ENCODE results near the gene CENPS.

DNA sequence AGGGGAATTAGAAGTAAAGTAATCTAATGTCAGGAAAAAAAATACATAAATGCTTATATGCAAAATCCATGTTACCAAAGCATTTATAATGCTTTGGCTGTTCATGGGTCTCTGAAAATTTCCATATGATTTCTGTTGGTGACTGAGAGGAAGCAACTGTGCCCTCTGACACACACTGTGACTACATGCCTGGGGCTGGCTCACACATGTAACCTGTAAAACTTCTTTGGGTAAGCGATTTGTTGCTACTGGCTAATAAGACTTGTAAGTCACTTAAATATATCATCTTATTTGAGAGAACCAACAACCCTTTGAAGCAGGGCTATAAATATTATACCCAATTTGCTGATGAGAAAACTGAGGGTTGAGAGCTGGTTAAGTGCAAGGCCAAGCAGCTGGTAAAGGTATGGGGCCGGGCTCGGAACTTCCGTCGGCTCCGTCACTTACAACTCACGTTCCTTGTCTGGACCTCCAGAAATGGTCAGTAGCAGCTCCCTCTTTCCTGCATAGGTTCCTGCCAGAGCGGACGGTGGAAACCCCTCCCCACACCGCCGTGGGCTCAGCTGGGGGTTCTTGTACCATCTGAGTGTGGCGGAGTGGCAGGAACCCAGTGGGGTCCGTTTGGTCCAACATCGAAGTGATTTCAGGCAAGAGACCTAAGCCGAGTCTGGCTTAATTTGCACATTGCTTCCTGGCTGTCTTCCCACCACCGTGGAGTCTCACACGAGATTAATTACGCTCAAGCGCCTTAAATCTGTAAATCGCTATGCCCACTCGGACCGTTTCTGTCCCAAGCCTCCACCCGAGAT lies 41.4 kb downstream of the CENPS start:
- TF ChIP-seq, protein P1, sequence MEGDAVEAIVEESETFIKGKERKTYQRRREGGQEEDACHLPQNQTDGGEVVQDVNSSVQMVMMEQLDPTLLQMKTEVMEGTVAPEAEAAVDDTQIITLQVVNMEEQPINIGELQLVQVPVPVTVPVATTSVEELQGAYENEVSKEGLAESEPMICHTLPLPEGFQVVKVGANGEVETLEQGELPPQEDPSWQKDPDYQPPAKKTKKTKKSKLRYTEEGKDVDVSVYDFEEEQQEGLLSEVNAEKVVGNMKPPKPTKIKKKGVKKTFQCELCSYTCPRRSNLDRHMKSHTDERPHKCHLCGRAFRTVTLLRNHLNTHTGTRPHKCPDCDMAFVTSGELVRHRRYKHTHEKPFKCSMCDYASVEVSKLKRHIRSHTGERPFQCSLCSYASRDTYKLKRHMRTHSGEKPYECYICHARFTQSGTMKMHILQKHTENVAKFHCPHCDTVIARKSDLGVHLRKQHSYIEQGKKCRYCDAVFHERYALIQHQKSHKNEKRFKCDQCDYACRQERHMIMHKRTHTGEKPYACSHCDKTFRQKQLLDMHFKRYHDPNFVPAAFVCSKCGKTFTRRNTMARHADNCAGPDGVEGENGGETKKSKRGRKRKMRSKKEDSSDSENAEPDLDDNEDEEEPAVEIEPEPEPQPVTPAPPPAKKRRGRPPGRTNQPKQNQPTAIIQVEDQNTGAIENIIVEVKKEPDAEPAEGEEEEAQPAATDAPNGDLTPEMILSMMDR (conservative IDR thresholded peaks at IDR 0.05; ENCODE audit: low read depth, low read length) = no peak
- TF ChIP-seq EZH2phosphoT487 (IDR thresholded peaks at IDR 0.05; ENCODE audit: borderline replicate concordance, low read length) (no peak), EZH2 (IDR thresholded peaks at IDR 0.05; ENCODE audit: low read length, unreplicated experiment) (no peak)

All from PC-3 (cell line).